HFFc6 (cell line): ENCODE data around the gene SPEF2. TPM values are rescaled to one million over a fixed set of nuclear protein-coding genes. Genes with fewer than 3 reads are reported as not detected.

ENCODE experiments used
- DNase-seq: peaks from one replicate; pipeline ENCODE4 v3.0.0-alpha.2; 2018
- H3K27ac Mint-ChIP-seq: 2 replicates; pipeline ENCODE4 v1.8.0; 2020; ENCODE audit warnings: mild to moderate bottlenecking, mixed read lengths
- H3K27me3 Mint-ChIP-seq: 2 replicates; pipeline ENCODE4 v1.8.0; 2021; ENCODE audit warnings: mild to moderate bottlenecking, moderate library complexity, mixed read lengths; ENCODE audit not compliant: insufficient read depth
- H3K36me3 Mint-ChIP-seq: 2 replicates; pipeline ENCODE4 v1.8.0; 2021; ENCODE audit warnings: low read depth, mixed read lengths
- H3K4me1 Mint-ChIP-seq: 2 replicates; pipeline ENCODE4 v1.8.0; 2020; ENCODE audit warnings: low read depth, mixed read lengths
- H3K4me3 Mint-ChIP-seq: 2 replicates; pipeline ENCODE4 v1.8.0; 2020; ENCODE audit warnings: mild to moderate bottlenecking, moderate library complexity, mixed read lengths
- H3K9me3 Mint-ChIP-seq: 2 replicates; pipeline ENCODE4 v1.8.0; 2020; ENCODE audit warnings: mild to moderate bottlenecking, mixed read lengths
- CTCF ChIP-seq: fragments of 200-600 bp; sonication (generic); IDR thresholded peaks from 2 replicates; pipeline ENCODE4 v1.5.0; 2021; ENCODE audit warnings: antibody characterized with exemption, mild to moderate bottlenecking
- total RNA-seq, 6 experiments: library from RNA; stranded (reverse); fragmentation: NEBNext Ultra II Directional; extraction: Animal tissue kit (Norgen Biotek cat#: 25700); gene quantifications; 2 replicates in 1 of 6; 3 replicates in 5 of 6; pipeline ENCODE4 v1.2.3, GENCODE V29; 2021

Gene SPEF2
- total RNA-seq, 6 experiments from 2014 or later: 1.5 to 4.0 (median 2.3) TPM

- peaks cover 36% of the 10 kb centered on the region for H3K36me3 Mint-ChIP-seq
- no peak for TF ChIP-seq CTCF
- H3K4me3 Mint-ChIP-seq: no peak overlapping the region
- peaks cover 36% of the 10 kb centered on the region for H3K9me3 Mint-ChIP-seq
- peaks cover 20% of the 10 kb centered on the region for H3K4me1 Mint-ChIP-seq
- no peak overlapping the region for H3K27ac Mint-ChIP-seq
- DNase-seq: no peak
- no peaks in the 10 kb centered on the region; the same call in none of the 2 replicates for H3K27me3 Mint-ChIP-seq
Measured at GRCh38 chr5:35847491-35847890, 229.8 kb downstream of the SPEF2 start.

- TF ChIP-seq CTCF: no peak
- Mint-ChIP-seq H3K4me3 (no peak overlapping the region), H3K27me3 (no peaks in the 10 kb centered on the region; the same call in none of the 2 replicates), H3K4me1 (peaks cover 25% of the 10 kb centered on the region), H3K9me3 (peaks cover 34% of the 10 kb centered on the region), H3K36me3 (peaks cover 35% of the 10 kb centered on the region), H3K27ac (no peak overlapping the region)
- DNase-seq: no peak
Measured at GRCh38 chr5:35847961-35848360, 230.3 kb downstream of the SPEF2 start.

- no peak for TF ChIP-seq CTCF
- H3K4me1 Mint-ChIP-seq: peaks cover 44% of the 10 kb centered on the region
- H3K36me3 Mint-ChIP-seq: peaks cover 22% of the 10 kb centered on the region
- no peak for DNase-seq
- H3K27me3 Mint-ChIP-seq: no peaks in the 10 kb centered on the region; the same call in none of the 2 replicates
- H3K4me3 Mint-ChIP-seq: no peak overlapping the region
- H3K9me3 Mint-ChIP-seq: peaks cover 22% of the 10 kb centered on the region
- no peak overlapping the region for H3K27ac Mint-ChIP-seq
Measured at GRCh38 chr5:35849860-35850259, 232.2 kb downstream of the SPEF2 start.

GRCh38 chr5:35850967-35851680, 233.5 kb downstream of the SPEF2 start:
- Mint-ChIP-seq H3K27me3 (no peaks in the 10 kb centered on the region; the same call in none of the 2 replicates), H3K4me3 (peak overlapping the region; percentile 83), H3K36me3 (peaks cover 11% of the 10 kb centered on the region), H3K9me3 (peaks cover 9% of the 10 kb centered on the region), H3K27ac (peak overlapping the region; percentile 28; the same call in 1 of the 2 replicates), H3K4me1 (peaks cover 56% of the 10 kb centered on the region)
- no peak for TF ChIP-seq CTCF
- no peak for DNase-seq

GRCh38 chr5:35852084-35852734, 234.5 kb downstream of the SPEF2 start:
- peak overlapping the region; percentile 28 for H3K27ac Mint-ChIP-seq
- H3K4me3 Mint-ChIP-seq: peak overlapping the region; percentile 83; the same call in 1 of the 2 replicates
- no peak for DNase-seq
- peak; percentile 35; the same call in 1 of the 2 replicates for TF ChIP-seq CTCF
- H3K4me1 Mint-ChIP-seq: peaks cover 67% of the 10 kb centered on the region
- no peaks in the 10 kb centered on the region; the same call in none of the 2 replicates for H3K27me3 Mint-ChIP-seq
- H3K9me3 Mint-ChIP-seq: no peaks in the 10 kb centered on the region
- H3K36me3 Mint-ChIP-seq: peaks cover under 1% of the 10 kb centered on the region; the same call in 1 of the 2 replicates
